Measurements from ENCODE around the gene SUMO1.

DNA sequence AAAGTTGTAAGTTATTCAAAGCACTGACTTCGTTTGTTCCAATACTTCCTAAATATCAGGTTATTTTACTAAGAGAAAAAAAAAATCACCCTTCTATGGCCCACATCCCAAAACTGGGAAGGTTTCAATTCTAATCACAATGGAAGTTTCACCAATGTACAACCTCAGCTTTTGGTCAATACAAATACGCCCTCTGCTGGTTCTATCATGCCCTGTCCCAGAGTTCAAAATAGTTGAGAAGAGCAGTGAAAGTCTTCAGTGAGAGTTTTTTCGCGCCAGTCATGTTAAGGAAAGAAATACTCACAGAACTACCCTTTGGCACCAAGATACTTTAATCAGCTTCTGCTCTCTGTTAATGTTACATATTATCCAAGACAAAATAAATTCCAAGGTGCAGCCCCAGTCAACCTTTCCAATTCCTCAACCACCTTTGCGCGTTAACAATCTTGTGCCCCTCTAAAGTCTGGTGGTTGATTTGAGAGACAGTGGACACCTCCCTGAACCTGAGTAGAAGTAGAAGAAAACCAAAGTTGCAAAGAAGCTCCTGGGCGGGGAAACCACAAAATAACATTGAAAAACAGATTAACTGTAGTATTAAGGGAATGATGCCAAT lies 59.9 kb downstream of the SUMO1 start:
- TF ChIP-seq, protein P1, sequence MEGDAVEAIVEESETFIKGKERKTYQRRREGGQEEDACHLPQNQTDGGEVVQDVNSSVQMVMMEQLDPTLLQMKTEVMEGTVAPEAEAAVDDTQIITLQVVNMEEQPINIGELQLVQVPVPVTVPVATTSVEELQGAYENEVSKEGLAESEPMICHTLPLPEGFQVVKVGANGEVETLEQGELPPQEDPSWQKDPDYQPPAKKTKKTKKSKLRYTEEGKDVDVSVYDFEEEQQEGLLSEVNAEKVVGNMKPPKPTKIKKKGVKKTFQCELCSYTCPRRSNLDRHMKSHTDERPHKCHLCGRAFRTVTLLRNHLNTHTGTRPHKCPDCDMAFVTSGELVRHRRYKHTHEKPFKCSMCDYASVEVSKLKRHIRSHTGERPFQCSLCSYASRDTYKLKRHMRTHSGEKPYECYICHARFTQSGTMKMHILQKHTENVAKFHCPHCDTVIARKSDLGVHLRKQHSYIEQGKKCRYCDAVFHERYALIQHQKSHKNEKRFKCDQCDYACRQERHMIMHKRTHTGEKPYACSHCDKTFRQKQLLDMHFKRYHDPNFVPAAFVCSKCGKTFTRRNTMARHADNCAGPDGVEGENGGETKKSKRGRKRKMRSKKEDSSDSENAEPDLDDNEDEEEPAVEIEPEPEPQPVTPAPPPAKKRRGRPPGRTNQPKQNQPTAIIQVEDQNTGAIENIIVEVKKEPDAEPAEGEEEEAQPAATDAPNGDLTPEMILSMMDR (conservative IDR thresholded peaks at IDR 0.05; ENCODE audit: low read length): peak; percentile 97
- no peak for TF ChIP-seq EZH2phosphoT487 (IDR thresholded peaks at IDR 0.05; ENCODE audit: borderline replicate concordance, low read depth, low read length)

Measured in OCI-LY7 (cell line).